ENCODE results near the gene SAMD11. TPM values are rescaled to one million over a fixed set of nuclear protein-coding genes. Genes with fewer than 3 reads are reported as not detected.

Gene SAMD11
- total RNA-seq, 4 donors from 2014 or later, result 6.2 to 28.8 (median 13.9) TPM

- intact Hi-C loops (cut with DNase I), result no loop called here
- WGBS, result 51% methylated on average over 6 of the region's 7 CpGs
- no peak overlapping the region for H3K27ac ChIP-seq (replicated peaks in 1 of 4)
- no peaks in the 10 kb centered on the region for H3K36me3 ChIP-seq
- H3K27me3 ChIP-seq, result peaks cover 0 to 99% (median 9%) of the 10 kb centered on the region in 4 donors
- no peak for DNase-seq (ENCODE audit: extremely low spot score)
- H3K4me1 ChIP-seq, result peaks cover 15 to 39% (median 27%) of the 10 kb centered on the region in 4 donors
- TF ChIP-seq POLR2A (IDR thresholded peaks at IDR 0.05; ENCODE audit: low read depth) (no peak), EP300 (IDR thresholded peaks at IDR 0.05) (no peak), POLR2AphosphoS5 (IDR thresholded peaks at IDR 0.05) (no peak), CTCF (IDR thresholded peaks at IDR 0.05) (no peak)
- no peak overlapping the region for H3K4me3 ChIP-seq
- H3K9me3 ChIP-seq, result no peaks in the 10 kb centered on the region
Observed at GRCh38 chr1:917076-917459, 6.7 kb upstream of the SAMD11 start.

- Histone ChIP-seq H3K4me3 (no peak overlapping the region), H3K27ac (replicated peaks in 1 of 4) (no peak overlapping the region), H3K27me3 (peaks cover 0 to 99% (median 9%) of the 10 kb centered on the region in 4 donors), H3K4me1 (peaks cover 15 to 42% (median 29%) of the 10 kb centered on the region in 4 donors), H3K9me3 (no peaks in the 10 kb centered on the region), H3K36me3 (no peaks in the 10 kb centered on the region)
- WGBS, result 57% methylated on average over 16 of the region's 22 CpGs
- no peak for TF ChIP-seq EP300 (IDR thresholded peaks at IDR 0.05)
- TF ChIP-seq CTCF (IDR thresholded peaks at IDR 0.05), result no peak
- TF ChIP-seq POLR2AphosphoS5 (IDR thresholded peaks at IDR 0.05), result no peak
- no peak for TF ChIP-seq POLR2A (IDR thresholded peaks at IDR 0.05; ENCODE audit: low read depth)
- no peak for DNase-seq (ENCODE audit: extremely low spot score)
- intact Hi-C loops (cut with DNase I), result no loop called here
Observed at GRCh38 chr1:917466-918091, 6.1 kb upstream of the SAMD11 start.

GRCh38 chr1:918353-918752 lies 5.4 kb upstream of the SAMD11 start:
- no peak overlapping the region for H3K27ac ChIP-seq (replicated peaks in 1 of 4)
- DNase-seq (ENCODE audit: extremely low spot score), result no peak
- peaks cover 0 to 99% (median 9%) of the 10 kb centered on the region in 4 donors for H3K27me3 ChIP-seq
- intact Hi-C loops (cut with DNase I), result no loop called here
- TF ChIP-seq POLR2A (IDR thresholded peaks at IDR 0.05; ENCODE audit: low read depth) (no peak), EP300 (IDR thresholded peaks at IDR 0.05) (no peak), POLR2AphosphoS5 (IDR thresholded peaks at IDR 0.05) (no peak), CTCF (IDR thresholded peaks at IDR 0.05) (no peak)
- H3K9me3 ChIP-seq, result no peaks in the 10 kb centered on the region
- 81% methylated on average over 5 of the region's 15 CpGs for WGBS
- peaks cover 20 to 50% (median 37%) of the 10 kb centered on the region in 4 donors for H3K4me1 ChIP-seq
- H3K36me3 ChIP-seq, result no peaks in the 10 kb centered on the region
- no peak overlapping the region for H3K4me3 ChIP-seq

- TF ChIP-seq CTCF (IDR thresholded peaks at IDR 0.05), result no peak
- no peak for TF ChIP-seq EP300 (IDR thresholded peaks at IDR 0.05)
- TF ChIP-seq POLR2AphosphoS5 (IDR thresholded peaks at IDR 0.05), result no peak
- no peak for TF ChIP-seq POLR2A (IDR thresholded peaks at IDR 0.05; ENCODE audit: low read depth)
- H3K36me3 ChIP-seq, result no peaks in the 10 kb centered on the region
- no peaks in the 10 kb centered on the region for H3K9me3 ChIP-seq
- H3K27me3 ChIP-seq, result peaks cover 0 to 99% (median 9%) of the 10 kb centered on the region in 4 donors
- H3K27ac ChIP-seq (replicated peaks in 1 of 4), result no peak overlapping the region
- peaks cover 22 to 55% (median 41%) of the 10 kb centered on the region in 4 donors for H3K4me1 ChIP-seq
- intact Hi-C loops (cut with DNase I), result no loop called here
- DNase-seq (ENCODE audit: extremely low spot score), result no peak
- WGBS, result 49% methylated on average over 4 of the region's 6 CpGs
- no peak overlapping the region for H3K4me3 ChIP-seq
Observed at GRCh38 chr1:918843-919242, 4.9 kb upstream of the SAMD11 start.
